Caki2 (cell line): ENCODE measurements around the gene PHF23. TPM values are rescaled to one million over a fixed set of nuclear protein-coding genes. Genes with fewer than 3 reads are reported as not detected.
"Not testable (repeated sequence)": the region's sequence is repeated elsewhere in the genome, so short reads cannot be mapped to it uniquely, and the experiment has no call there.

Experiments used
- DNase-seq: peaks from one replicate; pipeline ENCODE4 v3.0.0-alpha.2; 2015; ENCODE audit warnings: low read depth
- in situ Hi-C: cut with HindIII; loops from 2 replicates; pipeline ENCODE4 v1.10.0; 2016; ENCODE audit warnings: low sequenced_read_pairs, low pct_unique_long_range_greater_than_20kb, mixed read lengths
- total RNA-seq: library from RNA; depleted of rRNA; stranded (reverse); fragments of >200 nt; shearing (Covaris generic); gene quantifications from 2 replicates; pipeline ENCODE4 v1.2.3, GENCODE V29; 2014; ENCODE audit warnings: low replicate concordance

Gene PHF23
- total RNA-seq, 1 experiment from 2014 or later, result 28.0 TPM

DNA sequence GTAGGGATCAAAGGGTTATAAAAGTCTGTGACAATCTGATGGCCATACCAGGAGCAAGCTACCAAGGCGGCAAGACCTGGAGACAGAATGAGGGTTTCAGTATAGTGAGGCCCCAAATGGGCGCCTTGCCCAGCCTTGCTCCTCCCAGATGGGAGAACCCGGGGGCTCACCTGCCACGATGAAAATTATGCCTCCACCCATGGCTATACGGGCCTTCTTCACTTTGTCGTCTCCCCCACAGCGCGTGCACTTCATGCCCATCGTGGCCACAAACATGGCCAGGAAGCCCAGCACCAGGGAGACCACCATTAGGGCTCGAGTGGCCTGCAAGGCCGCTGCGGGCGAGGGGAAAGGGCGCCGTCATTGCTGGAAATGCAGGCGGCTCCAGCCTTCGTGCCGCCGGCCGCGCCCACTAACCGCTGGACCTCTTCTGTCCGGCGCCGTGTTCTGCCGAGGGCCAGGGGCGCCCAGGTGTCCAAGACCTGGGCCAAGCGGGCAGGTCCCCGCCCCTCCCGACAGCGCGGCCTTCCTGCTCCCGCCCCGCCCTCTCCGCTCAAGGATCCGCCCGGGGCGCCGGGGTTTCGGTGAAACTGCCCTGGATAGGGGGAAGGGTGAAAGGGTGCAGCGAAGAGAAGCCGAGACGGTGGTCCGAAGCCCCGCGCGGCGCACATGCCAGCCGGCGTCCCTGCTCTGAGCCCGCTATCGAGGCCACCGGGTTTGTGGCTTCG is 21.6 kb upstream of the PHF23 start:
- no peak for DNase-seq
- in situ Hi-C loops, result no loop called here

DNA sequence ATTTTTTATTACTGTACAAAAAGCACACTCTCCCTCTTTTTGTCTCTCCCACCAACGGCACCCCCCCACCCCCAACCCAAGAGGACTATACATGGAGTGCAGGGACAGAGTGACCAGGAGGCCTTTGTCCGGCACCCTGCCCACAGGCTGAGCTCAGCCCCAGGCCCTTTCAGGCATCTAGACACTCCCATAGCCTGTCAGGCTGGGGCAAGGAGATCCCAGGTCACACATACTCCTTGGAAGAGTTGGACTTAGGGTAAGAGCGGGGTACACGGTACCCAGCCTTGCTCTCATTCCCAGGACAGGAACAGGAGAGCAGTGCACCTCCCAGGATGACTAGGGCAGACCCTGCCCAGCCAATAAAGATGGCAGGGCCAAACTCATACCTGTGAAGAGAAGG is 20.9 kb upstream of the PHF23 start:
- DNase-seq, result no peak
- in situ Hi-C loops, result no loop called here

DNA sequence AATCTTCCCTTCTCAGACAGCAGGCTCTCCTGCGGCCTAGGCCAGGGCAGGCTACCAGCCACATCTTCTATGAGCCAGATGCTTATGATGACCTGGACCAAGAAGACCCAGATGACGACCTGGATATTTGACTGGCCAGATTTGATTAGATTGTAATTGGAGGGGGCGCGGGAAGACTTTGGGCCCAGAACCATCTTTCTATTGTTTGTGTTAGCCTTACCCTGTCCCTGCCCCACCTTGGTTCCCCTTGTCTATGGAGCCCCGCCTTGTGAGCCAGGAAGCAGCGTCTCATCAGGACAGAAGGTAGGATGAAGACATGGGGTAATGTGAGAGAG is 20.3 kb upstream of the PHF23 start:
- in situ Hi-C loops, result no loop called here

DNA sequence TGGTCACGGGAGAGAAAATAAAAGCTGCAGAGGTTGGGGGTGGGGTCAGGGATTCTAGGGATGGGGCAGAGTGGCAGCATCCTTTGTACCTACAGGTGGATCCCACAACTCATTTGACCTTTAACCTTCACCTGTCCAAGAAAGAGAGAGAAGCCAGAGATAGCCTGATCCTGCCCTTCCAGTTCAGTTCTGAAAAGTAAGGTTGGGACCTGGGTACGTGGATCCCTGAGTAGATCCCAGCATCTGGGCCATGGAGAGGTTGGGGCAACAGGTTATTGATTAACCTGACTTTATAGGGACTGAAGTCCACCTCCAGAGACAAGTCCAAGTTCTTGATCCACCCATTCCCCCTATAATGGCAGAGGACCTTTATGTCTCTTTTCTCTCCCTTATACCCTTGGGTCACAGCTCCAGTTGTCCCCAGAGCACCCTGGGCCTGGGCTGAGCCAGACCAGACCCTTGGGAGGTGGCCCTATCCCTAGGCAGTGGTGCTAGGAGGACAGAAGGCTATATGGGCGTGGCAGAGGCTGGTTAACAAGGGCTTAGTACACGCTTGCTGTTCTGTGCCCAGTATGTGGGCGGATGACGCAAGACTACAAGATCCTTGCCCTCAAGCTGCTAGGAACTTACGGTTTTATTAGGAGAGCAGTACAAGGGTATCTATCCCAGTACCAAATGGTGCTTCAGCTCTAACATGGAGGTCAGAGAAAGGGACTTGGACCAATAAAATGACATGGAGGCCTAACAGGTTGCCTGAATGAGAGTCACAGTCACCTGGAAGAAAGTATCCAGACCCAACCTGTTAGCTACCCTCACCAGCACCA is 19.7 kb upstream of the PHF23 start:
- in situ Hi-C loops, result no loop called here

More for the DNA sequence above, 20.3 kb upstream of the PHF23 start:
- no peak for DNase-seq

DNA sequence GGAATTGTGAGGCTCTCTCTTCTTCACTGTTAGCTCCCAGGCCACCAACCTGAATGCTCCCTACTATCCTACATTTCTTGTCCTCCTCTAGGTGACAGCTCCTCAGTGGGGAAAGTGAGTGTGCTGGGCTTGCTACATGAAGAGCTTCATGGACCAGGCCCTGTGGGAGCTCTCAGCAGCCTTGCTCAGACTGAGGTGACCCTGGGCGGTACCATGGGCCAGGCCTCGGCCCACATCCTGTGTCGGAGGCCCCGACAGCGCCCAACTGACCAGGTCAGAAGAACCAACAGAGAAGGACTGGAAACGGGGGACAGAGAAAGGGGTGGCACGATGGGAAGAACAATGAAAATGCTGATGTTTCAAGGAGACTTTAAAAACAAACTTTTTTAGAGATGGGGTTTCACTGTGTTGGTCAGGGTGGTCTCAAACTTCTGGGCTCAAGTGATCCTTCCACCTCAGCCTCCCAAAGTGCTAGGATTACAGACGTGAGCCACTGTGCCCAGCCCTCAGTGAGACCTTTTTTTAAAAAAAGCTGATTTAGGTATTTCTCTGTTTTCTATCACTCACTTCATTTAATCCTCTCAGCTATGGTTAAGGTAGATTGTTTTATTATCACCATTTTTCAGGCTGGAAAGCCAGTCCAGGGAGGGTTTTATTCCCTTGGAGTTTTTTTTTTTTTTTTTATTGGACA is 17.7 kb upstream of the PHF23 start:
- DNase-seq, result no peak
- in situ Hi-C loops, result no loop called here

More for the DNA sequence above, 19.7 kb upstream of the PHF23 start:
- DNase-seq, result no peak

DNA sequence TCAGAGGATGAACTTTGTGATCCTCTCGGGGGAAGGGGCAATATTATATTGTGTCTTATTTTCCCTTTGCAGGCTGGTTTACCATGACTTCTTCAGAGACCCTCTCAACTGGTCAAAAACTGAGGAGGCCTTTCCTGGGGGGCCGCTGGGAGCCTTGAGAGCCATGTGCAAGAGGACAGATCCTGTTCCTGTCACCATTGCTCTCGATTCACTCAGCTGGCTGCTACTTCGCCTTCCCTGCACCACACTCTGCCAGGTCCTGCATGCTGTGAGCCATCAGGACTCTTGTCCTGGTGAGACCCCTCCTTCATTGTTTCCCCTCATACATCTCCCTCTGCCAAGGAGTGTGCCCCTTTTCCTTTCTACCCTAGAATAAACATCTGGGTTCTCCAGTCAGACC is 15.3 kb upstream of the PHF23 start:
- in situ Hi-C loops, result no loop called here
- no peak for DNase-seq

DNA sequence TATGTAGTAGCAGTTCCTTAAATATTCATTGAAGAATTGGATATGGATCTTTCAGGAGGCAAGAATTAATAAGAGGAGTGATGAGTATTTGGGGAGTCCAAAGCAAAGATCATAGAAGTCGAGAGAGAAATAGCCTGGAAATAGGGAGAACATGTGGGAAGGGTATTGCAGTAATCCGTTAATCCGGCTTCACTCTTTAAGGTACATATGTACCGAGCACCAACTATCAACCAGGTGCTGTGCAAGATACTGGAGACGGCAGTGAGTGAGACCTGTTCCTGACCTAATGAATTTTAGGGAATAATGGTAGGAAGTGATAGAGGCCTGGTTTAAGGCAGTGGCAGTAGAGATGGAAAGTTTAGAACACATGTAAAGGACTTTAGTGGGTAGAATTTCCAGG is 13.8 kb upstream of the PHF23 start:
- no peak for DNase-seq
- in situ Hi-C loops, result no loop called here

DNA sequence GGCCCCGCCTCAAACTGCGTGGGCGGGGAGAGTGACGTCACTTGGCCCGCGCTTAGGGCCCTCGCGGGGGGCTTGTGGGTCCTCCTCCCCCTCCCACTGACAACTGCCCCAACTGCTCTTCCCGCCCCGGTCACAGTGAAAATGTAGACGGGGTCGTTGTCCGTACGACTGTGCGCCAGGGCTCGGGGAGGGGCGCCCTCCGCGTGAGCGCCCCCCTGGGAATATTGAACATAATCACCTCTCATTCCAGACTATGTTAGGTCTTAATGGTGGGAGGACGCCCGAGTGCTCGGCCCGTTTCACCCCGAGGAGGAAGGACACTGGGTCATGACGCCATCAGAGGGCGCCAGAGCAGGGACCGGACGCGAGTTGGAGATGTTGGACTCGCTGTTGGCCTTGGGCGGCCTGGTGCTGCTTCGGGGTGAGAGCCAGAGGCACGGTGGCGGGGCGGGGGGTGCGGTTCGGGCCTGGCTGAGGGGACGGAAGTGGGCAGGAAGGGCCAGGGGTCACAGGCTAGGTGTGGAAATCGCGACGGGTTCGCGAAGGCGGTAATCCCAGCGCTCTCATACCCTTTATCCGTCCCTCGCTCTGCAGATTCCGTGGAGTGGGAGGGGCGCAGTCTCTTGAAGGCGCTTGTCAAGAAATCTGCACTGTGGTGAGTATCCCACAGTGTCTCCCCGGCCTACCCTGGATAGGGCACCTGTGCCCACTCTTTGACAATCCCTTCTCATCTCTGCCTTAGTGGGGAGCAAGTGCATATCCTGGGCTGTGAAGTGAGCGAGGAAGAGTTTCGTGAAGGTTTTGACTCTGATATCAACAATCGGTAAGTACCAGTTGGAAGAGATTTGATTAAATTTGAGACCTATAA is 13.2 kb upstream of the PHF23 start, which contains the start of gene ELP5:
TSS of gene ELP5 (plus strand) at position 40 of the 868 bp plus-strand sequence. CDS start at position 376, 336 bp downstream.
- in situ Hi-C loops, result no loop called here
- peak; percentile 45 for DNase-seq

DNA sequence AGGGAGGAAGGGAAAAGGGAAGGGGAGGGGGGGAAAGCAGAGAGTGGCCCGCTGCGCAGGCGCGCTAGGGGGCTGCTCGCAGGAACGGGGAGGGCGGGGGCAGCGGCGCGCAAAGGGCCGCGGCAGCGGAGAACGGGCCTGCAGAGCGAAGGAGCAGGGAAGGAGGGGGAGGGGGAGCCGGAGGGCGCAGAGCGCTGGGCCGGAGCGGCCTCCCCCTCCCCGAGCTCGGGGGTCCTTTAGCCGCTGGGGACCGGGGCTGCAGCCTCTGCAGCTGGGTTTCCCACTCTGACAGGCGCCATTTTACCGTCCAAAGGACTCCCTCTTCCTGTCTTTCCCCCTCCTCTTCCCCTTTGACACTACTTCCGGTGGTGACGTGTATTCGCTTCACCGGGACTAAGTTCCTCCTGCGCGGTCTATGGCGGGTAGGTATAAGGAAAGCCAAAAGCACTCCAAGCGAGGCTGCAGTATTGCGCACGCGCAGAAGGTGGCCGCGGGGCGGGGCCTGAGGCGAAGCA is 12.5 kb upstream of the PHF23 start, which contains the start of gene CTDNEP1:
TSS of gene CTDNEP1 (minus strand) at position 74 of the 515 bp plus-strand sequence. CDS start 438 bp downstream, outside the sequence.
- in situ Hi-C loops, result no loop called here

DNA sequence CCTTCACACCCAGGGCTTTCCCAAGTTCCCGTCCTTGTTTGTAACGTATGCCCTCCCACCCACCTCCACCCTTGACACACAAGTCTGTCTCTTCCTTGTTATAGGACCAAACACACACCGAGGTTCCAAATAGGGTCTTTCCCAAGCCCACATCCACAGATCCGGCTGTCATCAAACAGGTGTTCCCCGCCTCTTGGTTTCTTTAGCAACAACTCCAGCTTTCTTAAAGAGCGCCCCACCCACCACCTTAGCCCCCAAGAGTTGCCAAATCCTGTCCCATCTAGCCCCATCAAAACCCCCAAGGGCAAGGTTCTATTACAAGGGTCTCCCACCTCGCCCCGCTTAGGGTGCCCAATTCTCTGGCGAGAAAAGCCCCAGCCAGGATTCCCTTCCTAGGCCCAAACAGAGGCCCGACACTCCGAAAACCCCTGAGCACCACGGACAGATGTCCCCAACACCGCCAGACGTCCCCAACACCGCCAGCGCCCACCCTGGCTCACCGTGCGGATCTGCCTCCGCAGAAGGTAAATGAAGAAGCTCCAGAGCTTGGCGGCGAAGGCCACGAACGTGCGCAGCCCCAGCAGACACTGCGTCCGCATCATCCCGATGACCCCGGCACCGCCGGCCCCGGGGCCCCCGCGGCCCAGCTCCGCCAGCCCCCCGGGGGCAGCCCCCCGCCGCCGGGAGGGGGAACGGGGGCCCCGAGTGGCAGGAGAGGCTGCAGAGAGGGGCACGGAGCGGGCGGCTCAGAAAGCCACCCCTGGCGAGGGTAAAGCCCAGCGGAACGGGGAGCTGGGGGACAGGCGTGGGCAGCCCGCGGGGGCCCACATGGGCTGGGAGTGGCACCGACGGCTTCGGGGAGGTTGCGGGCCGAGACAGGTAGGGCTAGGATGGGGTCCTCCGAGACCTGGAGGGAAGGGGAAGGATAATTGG is 11.7 kb upstream of the PHF23 start:
- DNase-seq, result no peak
- in situ Hi-C loops, result no loop called here

More for the DNA sequence above, 12.5 kb upstream of the PHF23 start, which contains the start of gene CTDNEP1:
- DNase-seq, result peak; percentile 98

DNA sequence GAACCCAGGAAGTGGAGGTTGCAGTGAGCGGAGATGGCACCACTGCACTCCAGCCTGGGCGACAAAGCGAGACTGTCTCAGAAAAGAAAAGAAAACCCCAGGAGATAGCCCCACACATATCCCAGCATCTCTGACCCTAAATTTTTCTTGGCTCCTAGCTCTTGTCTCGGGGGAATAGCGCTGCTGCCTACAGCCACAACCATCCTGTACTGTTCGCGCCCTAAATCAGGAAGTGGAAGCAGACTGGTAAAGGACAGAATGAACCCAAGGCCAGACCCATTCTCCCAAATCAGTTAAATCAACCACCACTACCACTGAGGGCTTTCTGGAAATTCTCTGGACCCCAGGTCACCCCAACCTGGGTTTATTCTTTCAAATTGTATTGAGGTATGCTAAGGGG is 10.6 kb upstream of the PHF23 start:
- no peak for DNase-seq
- in situ Hi-C loops, result no loop called here

DNA sequence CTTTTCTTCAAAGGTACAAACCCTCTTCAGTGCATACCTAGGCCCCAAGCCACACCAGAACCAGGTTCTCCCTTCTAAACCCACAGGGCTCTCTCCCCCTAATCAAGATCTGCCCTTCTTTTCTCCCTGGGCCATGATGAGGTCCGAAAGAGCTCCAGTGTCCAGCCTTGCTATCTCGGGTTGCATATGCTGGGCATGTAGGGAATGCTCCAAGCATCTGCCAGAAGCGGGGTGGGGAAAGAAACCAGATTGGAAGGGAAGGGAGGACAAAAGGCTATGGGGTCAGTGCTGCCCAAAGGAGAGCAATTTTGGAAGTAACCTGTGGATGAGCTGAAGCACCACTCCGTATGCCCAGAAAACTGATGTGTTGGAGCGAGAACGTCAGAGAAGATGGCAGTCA is 10.0 kb upstream of the PHF23 start:
- DNase-seq, result no peak
- in situ Hi-C loops, result no loop called here

DNA sequence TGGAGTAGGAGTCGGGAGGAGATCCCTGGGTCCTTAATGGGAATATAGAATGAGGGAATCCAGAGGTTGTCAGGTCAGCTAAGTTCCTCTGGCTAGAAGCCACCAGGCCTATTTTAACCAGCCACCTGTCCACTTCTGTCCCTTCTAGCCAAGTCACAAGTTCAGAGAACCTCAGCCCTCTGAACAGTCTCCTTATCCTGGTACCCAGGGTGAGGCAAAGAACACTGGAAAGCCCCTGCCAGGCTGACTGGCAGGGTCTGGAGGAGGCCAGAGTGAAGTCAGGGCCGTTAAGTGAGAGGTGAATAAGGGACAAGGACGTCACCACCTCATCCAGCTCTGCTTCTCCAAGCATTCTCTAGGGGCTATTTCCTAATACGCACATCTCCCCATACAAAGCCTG is 9.5 kb upstream of the PHF23 start:
- in situ Hi-C loops, result no loop called here
- no peak for DNase-seq

DNA sequence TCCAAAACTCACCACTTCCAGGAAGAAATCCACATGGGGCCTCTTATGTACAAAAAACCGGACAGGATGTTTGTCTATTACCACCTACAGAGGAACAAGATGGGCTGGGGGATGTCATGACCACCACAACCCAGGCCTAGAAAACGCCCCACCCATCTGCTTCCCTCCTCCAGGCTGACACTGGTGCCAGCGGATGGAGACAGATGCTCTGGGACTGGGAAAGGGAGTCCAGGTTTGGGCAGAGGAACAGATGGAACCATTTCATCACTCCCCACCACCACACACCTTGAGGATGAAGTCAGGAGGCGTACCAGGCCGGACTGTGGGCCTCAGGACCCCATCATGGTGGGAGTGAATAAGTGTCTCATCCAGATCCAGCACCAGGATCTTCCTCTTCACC is 7.5 kb upstream of the PHF23 start:
- in situ Hi-C loops, result no loop called here
- DNase-seq, result no peak

DNA sequence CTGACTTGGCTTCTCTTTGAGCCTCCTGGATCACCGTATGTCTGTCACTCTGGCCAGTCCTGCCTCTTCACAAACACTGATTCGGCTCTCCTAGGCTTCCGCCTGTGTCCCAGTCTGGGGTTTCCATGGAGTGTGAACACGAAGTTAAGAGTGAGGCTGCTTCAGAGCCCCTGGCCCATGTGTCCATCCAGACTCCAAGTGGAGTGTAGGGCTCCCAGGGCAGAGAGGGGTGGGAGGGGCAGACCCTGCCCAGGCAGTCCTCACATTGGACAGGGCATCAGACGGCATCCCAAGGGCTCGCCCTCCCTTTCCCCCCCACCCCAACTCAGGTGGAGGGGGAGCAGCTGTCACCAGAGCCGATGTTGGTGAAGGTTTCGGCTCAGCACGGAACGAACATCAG is 4.6 kb upstream of the PHF23 start:
- DNase-seq, in situ Hi-C loops: not testable (repeated sequence)

DNA sequence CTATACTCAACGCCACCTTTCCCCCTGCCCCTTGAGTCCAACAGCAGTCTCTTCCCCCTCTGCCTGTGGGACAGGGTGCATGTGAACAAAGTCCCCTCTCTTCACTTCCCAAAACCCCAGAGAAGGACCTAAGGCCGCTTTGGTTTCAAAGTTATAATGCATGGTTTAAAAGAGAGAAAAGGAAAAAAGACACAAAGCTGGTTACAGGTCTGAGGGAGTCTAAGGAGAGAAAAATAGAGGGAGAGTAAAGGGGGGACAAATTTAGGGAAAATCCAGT is 4.1 kb upstream of the PHF23 start:
- DNase-seq, result no peak
- in situ Hi-C loops, result no loop called here
